MM.1S (cell line): ENCODE results near the gene DMRT3.

ENCODE experiments used
- CTCF ChIP-seq: fragments of 300-600 bp; sonication (generic); IDR thresholded peaks from 2 replicates; pipeline ENCODE4 v1.5.1; 2016; ENCODE audit warnings: antibody characterized with exemption, low read length, mixed read lengths
- EZH2 ChIP-seq: fragments of 300-600 bp; sonication (generic); optimal IDR thresholded peaks from 2 replicates; pipeline ENCODE3; 2017; ENCODE audit warnings: low read depth, mild to moderate bottlenecking, antibody characterized with exemption, low read length, mixed read lengths
- EZH2phosphoT487 ChIP-seq: fragments of 300-600 bp; sonication (generic); IDR thresholded peaks from 2 replicates; pipeline ENCODE4 v1.6.1; 2018; ENCODE audit warnings: antibody characterized with exemption, low read length

GRCh38 chr9:969310-970150, 6.9 kb upstream of the DMRT3 start:
- TF ChIP-seq CTCF, result no peak
- no peak for TF ChIP-seq EZH2
- no peak for TF ChIP-seq EZH2phosphoT487
